HepG2 (cell line): ENCODE data around the gene KRT27.
A peak's percentile ranks its signal among the peaks of the same experiment; 100 is the strongest.

Experiments
- CTCF ChIP-seq: sonication (generic); formaldehyde crosslinking; IDR thresholded peaks from 2 replicates; pipeline ENCODE4 v1.5.0; 2020; ENCODE audit warnings: mild to moderate bottlenecking, missing genetic modification reagents, moderate library complexity
- KLF11 ChIP-seq: IDR thresholded peaks from 2 replicates; pipeline ENCODE4 v1.6.1; 2016; ENCODE audit warnings: missing compliant biosample characterization
- TMF1 ChIP-seq: sonication (generic); formaldehyde crosslinking; IDR thresholded peaks from 2 replicates; pipeline ENCODE4 v1.8.1; 2022; ENCODE audit warnings: low read depth, missing genetic modification reagents
- ZBTB44 ChIP-seq: sonication (generic); formaldehyde crosslinking; IDR thresholded peaks from 2 replicates; pipeline ENCODE4 v1.4.0; 2020; ENCODE audit warnings: missing genetic modification reagents
- ZNF343 ChIP-seq: sonication (generic); formaldehyde crosslinking; IDR thresholded peaks from 2 replicates; pipeline ENCODE4 v1.4.0; 2020; ENCODE audit warnings: mild to moderate bottlenecking, missing genetic modification reagents
- ZNF652 ChIP-seq: IDR thresholded peaks from 2 replicates; pipeline ENCODE4 v1.6.1; 2016; ENCODE audit warnings: low read depth, borderline replicate concordance

DNA sequence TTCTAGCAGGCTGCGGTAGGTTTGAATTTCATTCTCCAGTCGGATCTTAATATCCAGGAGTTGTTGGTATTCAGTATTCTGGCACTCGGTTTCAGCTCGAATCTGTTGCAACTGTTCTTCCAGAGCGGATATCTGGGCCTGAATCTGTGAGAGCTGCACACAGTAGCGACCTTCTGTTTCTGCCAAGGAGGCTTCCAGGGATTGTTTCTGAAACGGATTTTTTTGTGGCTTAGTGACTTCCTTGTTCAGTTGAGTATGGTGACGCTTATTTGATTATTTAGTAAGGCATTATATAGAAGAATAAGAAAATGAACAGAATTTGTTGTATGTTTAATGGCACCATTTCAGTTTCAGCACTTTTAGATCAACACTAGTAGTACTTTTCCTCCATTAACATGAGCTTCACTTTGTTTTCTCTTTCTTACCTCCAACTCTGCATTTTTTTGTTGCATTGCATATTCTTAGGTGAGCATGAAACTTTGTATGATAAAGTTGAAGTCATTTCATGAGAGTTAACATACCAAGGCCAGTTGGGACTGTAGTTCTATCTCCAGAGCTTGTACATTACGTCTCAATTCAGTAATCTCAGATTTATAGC, 37.3 kb upstream of the KRT27 start:
- 0 out of 2 replicates have a peak, but pooled peaks have one; percentile 47 for TF ChIP-seq KLF11
- no peak for TF ChIP-seq ZBTB44 (CRISPR knock-in tag)
- no peak for TF ChIP-seq TMF1
- no peak for TF ChIP-seq ZNF652
- no peak for TF ChIP-seq ZNF343 (CRISPR knock-in tag)
- TF ChIP-seq CTCF (CRISPR knock-in tag): no peak
